Myometrial cell (primary cell): ENCODE data around the gene SGK1. TPM values are rescaled to one million over a fixed set of nuclear protein-coding genes. Genes with fewer than 3 reads are reported as not detected.

Experiments used
- total RNA-seq: library from RNA; depleted of rRNA; stranded (reverse); fragments of >200 nt; gene quantifications from 2 replicates; pipeline ENCODE4 v1.2.3, GENCODE V29; 2015

SGK1 gene
- 57.1 and 67.2 TPM in 2 replicates for total RNA-seq

GRCh38 chr6:134317471-134318131 lies at the start of gene SGK1:
Gene SGK1, minus strand, starts transcription at chr6:134318112. Its CDS starts 652 bp downstream, at chr6:134317460.

